Right lobe of liver (tissue), 6 donors: ENCODE data around the gene FOXP2. TPM values are rescaled to one million over a fixed set of nuclear protein-coding genes. Genes with fewer than 3 reads are reported as not detected.

Experiments used
- ATAC-seq, 4 donors: fragments of 200-7000 bp; cut with Tn5 transposase; one replicate each; pipeline ENCODE4 v1.9.1; 2020; ENCODE audit warnings: mild to moderate bottlenecking in 4 of 4, moderate library complexity in 4 of 4
- DNase-seq, 3 donors: peaks; one replicate each; pipeline ENCODE4 v3.0.0-alpha.2; 2020
- H3K27ac ChIP-seq, 3 donors: fragments of 200-600 bp; one replicate each; pipeline ENCODE4 v1.8.0; 2022
- H3K27me3 ChIP-seq, 2 donors: fragments of 200-600 bp; one replicate each; pipeline ENCODE4 v1.8.0; 2022
- H3K36me3 ChIP-seq, 4 donors: fragments of 200-600 bp; sonication (generic) in 1 of 4; one replicate each; pipeline versions ENCODE4 v1.5.1 to v1.8.0; 2017 to 2022; ENCODE audit warnings: control low read depth in 1 of 4
- H3K4me1 ChIP-seq, 4 donors: fragments of 200-600 bp; sonication (generic) in 1 of 4; one replicate each; pipeline versions ENCODE4 v1.5.1 to v1.8.0; 2017 to 2022; ENCODE audit warnings: control low read depth in 1 of 4
- H3K4me3 ChIP-seq, 3 donors: fragments of 200-600 bp; one replicate each; pipeline ENCODE4 v1.8.0; 2022
- H3K9me3 ChIP-seq, 4 donors: fragments of 200-600 bp; sonication (generic) in 1 of 4; one replicate each; pipeline versions ENCODE4 v1.5.1 to v1.8.0; 2017 to 2022; ENCODE audit warnings: control low read depth in 1 of 4
- POLR2A ChIP-seq: fragments of 450-650 bp; IDR thresholded peaks from one replicate; pipeline ENCODE4 v1.6.1; 2017; ENCODE audit warnings: antibody characterized with exemption, mild to moderate bottlenecking
- WGBS: methylation state at CpG from one replicate; pipeline ENCODE4 v1.1.6; 2018; ENCODE audit warnings: low coverage, low lambda C conversion rate; ENCODE audit not compliant: insufficient coverage; ENCODE audit errors: missing lambda C conversion rate; 5-methylcytosine and 5-hydroxymethylcytosine counted together
- intact Hi-C, 2 donors: fragments of 100-400 bp; cut with DNase I; formaldehyde crosslinking; loops; one replicate each; pipeline versions ENCODE4 v1.11.2 to v1.14.1; 2022
- total RNA-seq, 6 experiments: library from RNA; depleted of rRNA in 2 of 6; stranded (reverse); fragments of >200 nt in 2 of 6; fragmentation: NEBNext Ultra II Directional in 3 of 6; extraction: Animal tissue kit (Norgen Biotek cat#: 25700) in 3 of 6; gene quantifications; one replicate each; pipeline versions ENCODE4 v1.1.0 to v1.2.4, GENCODE V29; 2016 to 2023
- TF ChIP-seq, protein P1 (sequence below), 4 donors: fragments of 200-600 bp in 3 of 4; fragments of 450-650 bp in 1 of 4; IDR thresholded peaks; one replicate each; pipeline versions ENCODE4 v1.5.1 to v1.8.0; 2016 to 2022; ENCODE audit warnings: antibody characterized with exemption in 4 of 4, mild to moderate bottlenecking in 2 of 4
- donor health status: DM: no; HTN: yes; CAD: no.
- donor health status: DM: no; HTN: no; CAD: no.
- donor health status: DM: no; HTN: no; CAD: no.
- donor health status: DM: no; HTN: yes; CAD: no.
- donor health status: DM: no; HTN: yes; CAD: no.

Gene FOXP2
- total RNA-seq, 6 experiments from 2014 or later, result 2.9 to 8.3 (median 4.4) TPM

DNA sequence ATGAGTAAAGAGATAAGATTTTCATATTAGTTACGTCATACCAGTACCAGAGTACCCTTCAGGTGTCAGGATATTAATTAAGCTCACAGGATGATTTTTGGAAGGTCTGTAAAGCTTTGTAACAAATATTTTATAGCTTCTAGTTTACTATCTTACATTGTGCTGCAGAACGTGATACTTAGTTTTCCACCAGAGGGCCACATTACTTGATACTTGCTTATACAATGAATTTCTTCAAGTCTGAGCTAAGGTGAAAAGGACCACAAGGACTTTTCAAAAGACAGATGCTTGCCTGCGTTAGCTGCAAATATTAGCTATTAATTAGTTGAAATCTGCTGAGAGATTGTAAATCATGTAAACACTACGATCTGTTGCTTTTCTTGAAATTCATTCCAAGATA is 12.2 kb downstream of the FOXP2 start:
- ATAC-seq (peak in 1 of 4 donors; percentile 35), DNase-seq (no peak)
- no peak overlapping the region for H3K27ac ChIP-seq
- no peak overlapping the region for H3K4me3 ChIP-seq
- intact Hi-C loops, result no loop called here
- no peaks in the 10 kb centered on the region for H3K27me3 ChIP-seq
- no peaks in the 10 kb centered on the region for H3K9me3 ChIP-seq
- no peaks in the 10 kb centered on the region for H3K4me1 ChIP-seq
- TF ChIP-seq, protein P1, sequence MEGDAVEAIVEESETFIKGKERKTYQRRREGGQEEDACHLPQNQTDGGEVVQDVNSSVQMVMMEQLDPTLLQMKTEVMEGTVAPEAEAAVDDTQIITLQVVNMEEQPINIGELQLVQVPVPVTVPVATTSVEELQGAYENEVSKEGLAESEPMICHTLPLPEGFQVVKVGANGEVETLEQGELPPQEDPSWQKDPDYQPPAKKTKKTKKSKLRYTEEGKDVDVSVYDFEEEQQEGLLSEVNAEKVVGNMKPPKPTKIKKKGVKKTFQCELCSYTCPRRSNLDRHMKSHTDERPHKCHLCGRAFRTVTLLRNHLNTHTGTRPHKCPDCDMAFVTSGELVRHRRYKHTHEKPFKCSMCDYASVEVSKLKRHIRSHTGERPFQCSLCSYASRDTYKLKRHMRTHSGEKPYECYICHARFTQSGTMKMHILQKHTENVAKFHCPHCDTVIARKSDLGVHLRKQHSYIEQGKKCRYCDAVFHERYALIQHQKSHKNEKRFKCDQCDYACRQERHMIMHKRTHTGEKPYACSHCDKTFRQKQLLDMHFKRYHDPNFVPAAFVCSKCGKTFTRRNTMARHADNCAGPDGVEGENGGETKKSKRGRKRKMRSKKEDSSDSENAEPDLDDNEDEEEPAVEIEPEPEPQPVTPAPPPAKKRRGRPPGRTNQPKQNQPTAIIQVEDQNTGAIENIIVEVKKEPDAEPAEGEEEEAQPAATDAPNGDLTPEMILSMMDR (IDR thresholded peaks at IDR 0.05), result peak; percentile 13 to 28 (median 20)
- no peak for TF ChIP-seq POLR2A
- H3K36me3 ChIP-seq, result no peaks in the 10 kb centered on the region
- WGBS, result 68% methylated on average over 4 of the region's 4 CpGs

DNA sequence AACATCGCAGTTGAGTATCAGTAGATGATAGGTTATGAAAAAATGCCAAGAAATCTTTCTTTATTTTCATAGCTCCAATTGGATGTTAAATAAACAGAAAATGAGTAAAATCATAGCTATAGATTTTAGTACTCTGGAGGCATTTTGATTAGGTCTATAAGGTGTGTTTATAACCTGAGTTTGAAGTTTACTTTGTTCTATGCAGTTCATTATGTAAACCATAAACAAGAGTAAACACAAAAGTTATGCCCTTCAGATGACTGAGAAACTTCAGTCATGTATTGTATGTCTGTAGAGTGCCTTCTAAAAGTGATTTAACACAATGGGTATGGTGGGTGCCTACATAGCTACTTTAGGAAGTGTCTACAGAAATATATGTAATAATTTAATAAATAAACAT is 13.6 kb downstream of the FOXP2 start:
- Histone ChIP-seq H3K27me3 (no peaks in the 10 kb centered on the region), H3K36me3 (no peaks in the 10 kb centered on the region), H3K4me1 (no peaks in the 10 kb centered on the region), H3K9me3 (no peaks in the 10 kb centered on the region), H3K4me3 (no peak overlapping the region), H3K27ac (no peak overlapping the region)
- DNase-seq (no peak), ATAC-seq (no peak)
- intact Hi-C loops, result no loop called here
- WGBS, result 81% methylated on average over 1 of the region's 1 CpG
- no peak for TF ChIP-seq POLR2A
- TF ChIP-seq, protein P1 (IDR thresholded peaks at IDR 0.05), result no peak

DNA sequence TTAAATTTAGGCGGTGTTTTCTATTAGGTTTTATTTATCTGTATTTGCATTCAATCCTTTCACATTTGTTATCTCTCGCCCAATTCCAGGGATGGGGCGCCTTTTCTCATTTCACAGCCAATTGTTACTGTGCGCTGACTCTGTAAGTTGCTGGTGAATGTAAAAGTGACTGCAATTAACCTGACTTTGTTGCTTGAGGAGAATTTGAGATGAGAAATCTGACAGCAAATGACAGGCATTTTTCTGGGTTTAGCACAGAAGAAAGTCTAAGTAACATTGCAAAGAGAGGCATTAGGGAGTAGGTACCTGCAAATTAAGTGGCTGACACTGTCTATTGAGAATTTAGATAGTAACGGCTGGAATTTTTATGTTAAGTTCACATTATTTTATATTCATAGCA is 16.6 kb downstream of the FOXP2 start:
- TF ChIP-seq, protein P1 (IDR thresholded peaks at IDR 0.05), result no peak
- TF ChIP-seq POLR2A, result no peak
- no peak overlapping the region for H3K27ac ChIP-seq
- DNase-seq (no peak), ATAC-seq (no peak)
- H3K4me3 ChIP-seq, result no peak overlapping the region
- H3K27me3 ChIP-seq, result no peaks in the 10 kb centered on the region
- no peaks in the 10 kb centered on the region for H3K9me3 ChIP-seq
- H3K36me3 ChIP-seq, result no peaks in the 10 kb centered on the region
- H3K4me1 ChIP-seq, result no peaks in the 10 kb centered on the region
- intact Hi-C loops, result no loop called here
- 91% methylated on average over 5 of the region's 5 CpGs for WGBS

GRCh38 chr7:114432061-114432460 is 17.4 kb downstream of the FOXP2 start:
- intact Hi-C loops, result no loop called here
- no peak overlapping the region for H3K4me3 ChIP-seq
- no peaks in the 10 kb centered on the region for H3K4me1 ChIP-seq
- no peaks in the 10 kb centered on the region for H3K36me3 ChIP-seq
- no peak for ATAC-seq
- no peak overlapping the region for H3K27ac ChIP-seq
- no peak for DNase-seq
- no peaks in the 10 kb centered on the region for H3K9me3 ChIP-seq
- H3K27me3 ChIP-seq, result no peaks in the 10 kb centered on the region
- TF ChIP-seq, protein P1 (IDR thresholded peaks at IDR 0.05), result no peak
- no peak for TF ChIP-seq POLR2A

DNA sequence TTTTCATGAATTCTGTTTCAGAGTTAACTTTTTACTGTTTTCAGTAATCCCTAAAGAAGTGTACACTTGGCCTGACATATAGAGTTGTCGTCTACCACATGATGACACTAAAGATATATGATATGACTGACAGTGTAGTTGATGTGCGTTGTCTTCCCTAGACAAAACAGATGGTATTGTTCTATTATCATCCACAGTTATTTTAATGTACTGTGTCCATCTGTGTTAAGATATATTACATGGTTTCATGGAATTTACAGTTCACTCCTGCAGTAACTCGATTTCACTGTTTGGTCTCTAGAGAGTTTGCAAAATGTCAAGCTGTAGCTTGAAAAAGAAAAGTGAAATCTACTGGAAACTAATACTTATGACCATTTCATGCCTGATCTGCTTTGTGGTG is 18.1 kb downstream of the FOXP2 start:
- H3K36me3 ChIP-seq, result no peaks in the 10 kb centered on the region
- no peak overlapping the region for H3K4me3 ChIP-seq
- TF ChIP-seq POLR2A, result no peak
- TF ChIP-seq, protein P1 (IDR thresholded peaks at IDR 0.05), result no peak
- no peak overlapping the region for H3K27ac ChIP-seq
- WGBS, result 88% methylated on average over 3 of the region's 3 CpGs
- H3K9me3 ChIP-seq, result no peaks in the 10 kb centered on the region
- H3K4me1 ChIP-seq, result no peaks in the 10 kb centered on the region
- DNase-seq (no peak), ATAC-seq (no peak)
- H3K27me3 ChIP-seq, result no peaks in the 10 kb centered on the region
- intact Hi-C loops, result no loop called here
